Measurements from ENCODE around the gene C21orf58.

- TF ChIP-seq, protein P1, sequence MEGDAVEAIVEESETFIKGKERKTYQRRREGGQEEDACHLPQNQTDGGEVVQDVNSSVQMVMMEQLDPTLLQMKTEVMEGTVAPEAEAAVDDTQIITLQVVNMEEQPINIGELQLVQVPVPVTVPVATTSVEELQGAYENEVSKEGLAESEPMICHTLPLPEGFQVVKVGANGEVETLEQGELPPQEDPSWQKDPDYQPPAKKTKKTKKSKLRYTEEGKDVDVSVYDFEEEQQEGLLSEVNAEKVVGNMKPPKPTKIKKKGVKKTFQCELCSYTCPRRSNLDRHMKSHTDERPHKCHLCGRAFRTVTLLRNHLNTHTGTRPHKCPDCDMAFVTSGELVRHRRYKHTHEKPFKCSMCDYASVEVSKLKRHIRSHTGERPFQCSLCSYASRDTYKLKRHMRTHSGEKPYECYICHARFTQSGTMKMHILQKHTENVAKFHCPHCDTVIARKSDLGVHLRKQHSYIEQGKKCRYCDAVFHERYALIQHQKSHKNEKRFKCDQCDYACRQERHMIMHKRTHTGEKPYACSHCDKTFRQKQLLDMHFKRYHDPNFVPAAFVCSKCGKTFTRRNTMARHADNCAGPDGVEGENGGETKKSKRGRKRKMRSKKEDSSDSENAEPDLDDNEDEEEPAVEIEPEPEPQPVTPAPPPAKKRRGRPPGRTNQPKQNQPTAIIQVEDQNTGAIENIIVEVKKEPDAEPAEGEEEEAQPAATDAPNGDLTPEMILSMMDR (IDR thresholded peaks at IDR 0.05; ENCODE audit: borderline replicate concordance, extremely low read depth, low read length, poor library complexity, severe bottlenecking), result no peak
- TF ChIP-seq EZH2 (IDR thresholded peaks at IDR 0.05; ENCODE audit: borderline replicate concordance, low read depth, low read length, severe bottlenecking), result no peak
Observed at GRCh38 chr21:46318464-46318845, 5.2 kb downstream of the C21orf58 start.
